ENCODE data around the gene ANKHD1. TPM values are rescaled to one million over a fixed set of nuclear protein-coding genes. Genes with fewer than 3 reads are reported as not detected.

Gene ANKHD1
- total RNA-seq, 1 experiment from 2014 or later = 130 TPM

GRCh38 chr5:140466981-140467742, 65.5 kb downstream of the ANKHD1 start:
- no peaks in the 10 kb centered on the region for H3K4me1 ChIP-seq
- no peak for TF ChIP-seq CTCF (IDR thresholded peaks at IDR 0.05; ENCODE audit: insufficient read depth in 1 of 2, low read depth in 1 of 2, low read length in 1 of 2, severe bottlenecking in 1 of 2, unreplicated experiment in 1 of 2)
- H3K4me3 Mint-ChIP-seq (ENCODE audit: unreplicated experiment) = no peak overlapping the region

GRCh38 chr5:140468188-140468587, 66.6 kb downstream of the ANKHD1 start:
- no peaks in the 10 kb centered on the region for H3K4me1 ChIP-seq
- H3K27me3 Mint-ChIP-seq (ENCODE audit: insufficient read depth, unreplicated experiment) = no peaks in the 10 kb centered on the region
- no peaks in the 10 kb centered on the region for H3K9me3 ChIP-seq
- no peaks in the 10 kb centered on the region for H3K9me3 Mint-ChIP-seq (ENCODE audit: unreplicated experiment)
- H3K4me3 Mint-ChIP-seq (ENCODE audit: unreplicated experiment) = no peak overlapping the region
- no peaks in the 10 kb centered on the region for H3K36me3 ChIP-seq (ENCODE audit: control insufficient read depth, insufficient read depth, low read length)
- no TSS peak for BruUV-seq (replicated peaks)
- no peaks in the 10 kb centered on the region for H3K4me1 Mint-ChIP-seq (ENCODE audit: low read depth, unreplicated experiment)
- no peak for DNase-seq
- CTCF ChIA-PET = no interaction called here
- no peak overlapping the region for H3K27ac Mint-ChIP-seq (ENCODE audit: unreplicated experiment)
- no peaks in the 10 kb centered on the region for H3K27me3 ChIP-seq (replicated peaks; ENCODE audit: control insufficient read depth, insufficient read depth, low read length)
- TF ChIP-seq CTCF (IDR thresholded peaks at IDR 0.05; ENCODE audit: insufficient read depth in 1 of 2, low read depth in 1 of 2, low read length in 1 of 2, severe bottlenecking in 1 of 2, unreplicated experiment in 1 of 2) = no peak
- no peak overlapping the region for H3K4me3 ChIP-seq (ENCODE audit: low read depth, low read length)
- peaks cover 51% of the 10 kb centered on the region for H3K36me3 Mint-ChIP-seq (ENCODE audit: insufficient read depth, unreplicated experiment)
- POLR2A ChIA-PET = no interaction called here
- intact Hi-C loops (cut with micrococcal nuclease; ENCODE audit: unreplicated experiment) = no loop called here

More at GRCh38 chr5:140466981-140467742, 65.5 kb downstream of the ANKHD1 start:
- no peak overlapping the region for H3K27ac Mint-ChIP-seq (ENCODE audit: unreplicated experiment)
- no TSS peak for BruUV-seq (replicated peaks)
- Histone ChIP-seq H3K9me3 (no peaks in the 10 kb centered on the region), H3K4me3 (ENCODE audit: low read depth, low read length) (no peak overlapping the region), H3K36me3 (ENCODE audit: control insufficient read depth, insufficient read depth, low read length) (no peaks in the 10 kb centered on the region), H3K27me3 (replicated peaks; ENCODE audit: control insufficient read depth, insufficient read depth, low read length) (no peaks in the 10 kb centered on the region)
- ChIA-PET POLR2A (no interaction called here), CTCF (no interaction called here)
- H3K9me3 Mint-ChIP-seq (ENCODE audit: unreplicated experiment) = no peaks in the 10 kb centered on the region
- peaks cover 52% of the 10 kb centered on the region for H3K36me3 Mint-ChIP-seq (ENCODE audit: insufficient read depth, unreplicated experiment)
- DNase-seq = no peak
- no peaks in the 10 kb centered on the region for H3K27me3 Mint-ChIP-seq (ENCODE audit: insufficient read depth, unreplicated experiment)
- intact Hi-C loops (cut with micrococcal nuclease; ENCODE audit: unreplicated experiment) = no loop called here
- H3K4me1 Mint-ChIP-seq (ENCODE audit: low read depth, unreplicated experiment) = no peaks in the 10 kb centered on the region

- Histone ChIP-seq H3K27me3 (replicated peaks; ENCODE audit: control insufficient read depth, insufficient read depth, low read length) (no peaks in the 10 kb centered on the region), H3K4me1 (no peaks in the 10 kb centered on the region), H3K4me3 (ENCODE audit: low read depth, low read length) (no peak overlapping the region), H3K9me3 (no peaks in the 10 kb centered on the region), H3K36me3 (ENCODE audit: control insufficient read depth, insufficient read depth, low read length) (no peaks in the 10 kb centered on the region)
- no peak overlapping the region for H3K4me3 Mint-ChIP-seq (ENCODE audit: unreplicated experiment)
- BruUV-seq (replicated peaks) = no TSS peak
- H3K27me3 Mint-ChIP-seq (ENCODE audit: insufficient read depth, unreplicated experiment) = no peaks in the 10 kb centered on the region
- peaks cover 56% of the 10 kb centered on the region for H3K36me3 Mint-ChIP-seq (ENCODE audit: insufficient read depth, unreplicated experiment)
- ChIA-PET CTCF (interaction anchor here (0.7 kb wide), 1 partner anchor 44 kb away, joined by 6 read pairs; no protein-coding TSS in a partner anchor), POLR2A (interaction anchor here (0.7 kb wide), 1 partner anchor 163 kb away, joined by 21 read pairs; the partner anchor contains the start of gene CD14)
- H3K27ac Mint-ChIP-seq (ENCODE audit: unreplicated experiment) = no peak overlapping the region
- no peak for DNase-seq
- intact Hi-C loops (cut with micrococcal nuclease; ENCODE audit: unreplicated experiment) = no loop called here
- H3K4me1 Mint-ChIP-seq (ENCODE audit: low read depth, unreplicated experiment) = no peaks in the 10 kb centered on the region
- no peak for TF ChIP-seq CTCF (IDR thresholded peaks at IDR 0.05; ENCODE audit: insufficient read depth in 1 of 2, low read depth in 1 of 2, low read length in 1 of 2, severe bottlenecking in 1 of 2, unreplicated experiment in 1 of 2)
- H3K9me3 Mint-ChIP-seq (ENCODE audit: unreplicated experiment) = no peaks in the 10 kb centered on the region
Measured at GRCh38 chr5:140469259-140469658, 67.6 kb downstream of the ANKHD1 start.
